SK-N-SH treated with all-trans-retinoic acid at 6 μM for 48 hours (cell line): ENCODE results near the gene ARRDC2.

Experiments used
- ATAC-seq: fragments of 200-7000 bp; cut with Tn5 transposase; 3 replicates; pipeline ENCODE4 v1.9.1; 2020; ENCODE audit warnings: mild to moderate bottlenecking, moderate library complexity
- ARNTL ChIP-seq: fragments of 450-650 bp; formaldehyde crosslinking; IDR thresholded peaks from 2 replicates; pipeline ENCODE4 v1.5.0; 2020; ENCODE audit warnings: low read depth, mild to moderate bottlenecking, moderate library complexity, borderline replicate concordance
- BACH2 ChIP-seq: fragments of 250-450 bp; sonication (Bioruptor Pico); IDR thresholded peaks from 2 replicates; pipeline ENCODE4 v1.9.0; 2021; ENCODE audit warnings: mild to moderate bottlenecking, borderline replicate concordance
- CSDC2 ChIP-seq: fragments of 250-450 bp; sonication (Bioruptor Pico); IDR thresholded peaks from 2 replicates; pipeline ENCODE4 v1.5.0; 2020; ENCODE audit warnings: mild to moderate bottlenecking, moderate library complexity
- ESRRG ChIP-seq: fragments of 250-450 bp; sonication (Bioruptor Pico); IDR thresholded peaks from 2 replicates; pipeline ENCODE4 v1.6.1; 2021; ENCODE audit warnings: mild to moderate bottlenecking
- GLIS3 ChIP-seq: fragments of 250-450 bp; sonication (Bioruptor Pico); IDR thresholded peaks from 2 replicates; pipeline ENCODE4 v1.5.0; 2020; ENCODE audit warnings: mild to moderate bottlenecking, moderate library complexity
- ISL1 ChIP-seq: fragments of 250-450 bp; sonication (Bioruptor Pico); IDR thresholded peaks from 2 replicates; pipeline ENCODE4 v2.1.2; 2022; ENCODE audit warnings: mild to moderate bottlenecking, moderate library complexity
- OSR1 ChIP-seq: fragments of 250-450 bp; sonication (Bioruptor Pico); IDR thresholded peaks from 2 replicates; pipeline ENCODE4 v1.8.0; 2022; ENCODE audit warnings: moderate library complexity, mild to moderate bottlenecking, inconsistent platforms
- PPARA ChIP-seq: fragments of 250-450 bp; sonication (Bioruptor Pico); IDR thresholded peaks from 2 replicates; pipeline ENCODE4 v1.5.0; 2020; ENCODE audit warnings: mild to moderate bottlenecking, borderline replicate concordance
- RARB ChIP-seq: fragments of 250-450 bp; sonication (Bioruptor Pico); IDR thresholded peaks from 2 replicates; pipeline ENCODE4 v1.8.0; 2021; ENCODE audit warnings: mild to moderate bottlenecking, moderate library complexity
- SNAI2 ChIP-seq: fragments of 250-450 bp; sonication (Bioruptor Pico); IDR thresholded peaks from 2 replicates; pipeline ENCODE4 v1.5.0; 2020; ENCODE audit warnings: mild to moderate bottlenecking, moderate library complexity
- TCF4 ChIP-seq: fragments of 250-450 bp; sonication (Bioruptor Pico); IDR thresholded peaks from 2 replicates; pipeline ENCODE4 v1.8.0; 2021; ENCODE audit warnings: mild to moderate bottlenecking, moderate library complexity, borderline replicate concordance
- TOX ChIP-seq: fragments of 250-450 bp; sonication (Bioruptor Pico); IDR thresholded peaks from 2 replicates; pipeline ENCODE4 v1.8.0; 2021; ENCODE audit warnings: mild to moderate bottlenecking, moderate library complexity, borderline replicate concordance
- ZC3H10 ChIP-seq: fragments of 250-450 bp; sonication (Bioruptor Pico); IDR thresholded peaks from 2 replicates; pipeline ENCODE4 v1.5.1; 2021; ENCODE audit warnings: mild to moderate bottlenecking, moderate library complexity
- ZFP3 ChIP-seq: fragments of 250-450 bp; sonication (Bioruptor Pico); IDR thresholded peaks from 2 replicates; pipeline ENCODE4 v1.5.0; 2020; ENCODE audit warnings: mild to moderate bottlenecking, moderate library complexity
- ZFP30 ChIP-seq: fragments of 450-650 bp; formaldehyde crosslinking; IDR thresholded peaks from 2 replicates; pipeline ENCODE4 v1.5.0; 2022; ENCODE audit warnings: mild to moderate bottlenecking, moderate library complexity
- ZNF565 ChIP-seq: fragments of 450-650 bp; formaldehyde crosslinking; conservative IDR thresholded peaks from 2 replicates; pipeline ENCODE4 v1.5.0; 2020; ENCODE audit warnings: low read depth, mild to moderate bottlenecking, moderate library complexity
- ZNF70 ChIP-seq: fragments of 450-650 bp; formaldehyde crosslinking; IDR thresholded peaks from 2 replicates; pipeline ENCODE4 v1.5.0; 2020; ENCODE audit warnings: mild to moderate bottlenecking, moderate library complexity
- ZNF8 ChIP-seq: fragments of 450-650 bp; formaldehyde crosslinking; IDR thresholded peaks from 2 replicates; pipeline ENCODE4 v1.5.0; 2020; ENCODE audit warnings: mild to moderate bottlenecking, moderate library complexity
- TF ChIP-seq, protein P1 (sequence below): fragments of 250-450 bp; sonication (Bioruptor Pico); IDR thresholded peaks from 2 replicates; pipeline ENCODE4 v1.8.0; 2020; ENCODE audit warnings: mild to moderate bottlenecking, moderate library complexity, borderline replicate concordance
- TF ChIP-seq, protein P2 (sequence below): fragments of 250-450 bp; sonication (Bioruptor Pico); IDR thresholded peaks from 2 replicates; pipeline ENCODE4 v1.5.1; 2021; ENCODE audit warnings: mild to moderate bottlenecking, moderate library complexity
- TF ChIP-seq, protein P3 (sequence below): fragments of 250-450 bp; sonication (Bioruptor Pico); IDR thresholded peaks from 2 replicates; pipeline ENCODE4 v1.5.0; 2020; ENCODE audit warnings: mild to moderate bottlenecking, moderate library complexity
- TF ChIP-seq, protein P4 (sequence below): fragments of 250-450 bp; sonication (Bioruptor Pico); IDR thresholded peaks from 2 replicates; pipeline ENCODE4 v1.5.1; 2020; ENCODE audit warnings: low read depth, mild to moderate bottlenecking, moderate library complexity

The ARRDC2 gene

DNA sequence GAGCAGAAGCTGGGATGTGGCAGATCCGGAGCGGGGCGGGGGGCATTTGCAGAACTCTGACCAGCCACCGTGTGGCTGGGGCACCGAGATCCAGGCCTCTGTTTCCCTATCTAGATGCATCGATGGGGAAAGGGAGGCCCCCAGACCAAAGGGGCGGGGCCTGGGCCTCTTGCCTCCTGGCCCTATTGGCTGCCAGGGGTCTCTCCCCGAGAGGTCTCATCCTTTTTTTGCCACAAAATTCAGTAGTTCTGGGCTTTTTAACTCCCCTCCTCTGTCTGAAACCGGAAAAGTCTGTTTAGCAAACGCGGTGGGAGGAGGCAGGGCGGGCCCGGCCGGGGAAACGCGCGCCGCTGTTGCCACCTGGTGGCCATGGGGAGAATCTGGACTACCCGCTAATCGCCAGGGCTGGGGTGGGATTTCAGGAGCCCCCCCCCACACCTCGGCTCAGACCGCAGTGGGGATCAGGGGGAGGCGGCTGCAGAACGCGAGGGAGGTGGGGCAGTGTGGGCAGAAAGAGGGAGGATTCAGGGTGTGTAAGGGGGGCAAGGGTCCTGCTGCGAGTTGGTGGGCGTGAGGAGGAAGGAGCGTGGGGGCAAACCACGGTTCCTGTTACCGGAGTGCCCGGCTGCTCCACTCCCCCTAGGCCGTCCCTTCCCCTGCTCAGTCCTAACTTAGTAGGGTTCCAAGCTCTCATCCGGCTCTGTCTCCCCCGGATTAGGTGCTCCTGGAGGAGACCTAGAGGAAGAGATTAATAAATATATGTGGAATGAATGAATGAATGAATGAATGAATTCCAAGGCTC lies 50.4 kb downstream of the ARRDC2 start:
- no peak for TF ChIP-seq ZNF565 (CRISPR knock-in tag)
- TF ChIP-seq, protein P1, sequence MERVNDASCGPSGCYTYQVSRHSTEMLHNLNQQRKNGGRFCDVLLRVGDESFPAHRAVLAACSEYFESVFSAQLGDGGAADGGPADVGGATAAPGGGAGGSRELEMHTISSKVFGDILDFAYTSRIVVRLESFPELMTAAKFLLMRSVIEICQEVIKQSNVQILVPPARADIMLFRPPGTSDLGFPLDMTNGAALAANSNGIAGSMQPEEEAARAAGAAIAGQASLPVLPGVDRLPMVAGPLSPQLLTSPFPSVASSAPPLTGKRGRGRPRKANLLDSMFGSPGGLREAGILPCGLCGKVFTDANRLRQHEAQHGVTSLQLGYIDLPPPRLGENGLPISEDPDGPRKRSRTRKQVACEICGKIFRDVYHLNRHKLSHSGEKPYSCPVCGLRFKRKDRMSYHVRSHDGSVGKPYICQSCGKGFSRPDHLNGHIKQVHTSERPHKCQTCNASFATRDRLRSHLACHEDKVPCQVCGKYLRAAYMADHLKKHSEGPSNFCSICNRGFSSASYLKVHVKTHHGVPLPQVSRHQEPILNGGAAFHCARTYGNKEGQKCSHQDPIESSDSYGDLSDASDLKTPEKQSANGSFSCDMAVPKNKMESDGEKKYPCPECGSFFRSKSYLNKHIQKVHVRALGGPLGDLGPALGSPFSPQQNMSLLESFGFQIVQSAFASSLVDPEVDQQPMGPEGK (CRISPR knock-in tag), result peak; percentile 95
- TF ChIP-seq, protein P2, sequence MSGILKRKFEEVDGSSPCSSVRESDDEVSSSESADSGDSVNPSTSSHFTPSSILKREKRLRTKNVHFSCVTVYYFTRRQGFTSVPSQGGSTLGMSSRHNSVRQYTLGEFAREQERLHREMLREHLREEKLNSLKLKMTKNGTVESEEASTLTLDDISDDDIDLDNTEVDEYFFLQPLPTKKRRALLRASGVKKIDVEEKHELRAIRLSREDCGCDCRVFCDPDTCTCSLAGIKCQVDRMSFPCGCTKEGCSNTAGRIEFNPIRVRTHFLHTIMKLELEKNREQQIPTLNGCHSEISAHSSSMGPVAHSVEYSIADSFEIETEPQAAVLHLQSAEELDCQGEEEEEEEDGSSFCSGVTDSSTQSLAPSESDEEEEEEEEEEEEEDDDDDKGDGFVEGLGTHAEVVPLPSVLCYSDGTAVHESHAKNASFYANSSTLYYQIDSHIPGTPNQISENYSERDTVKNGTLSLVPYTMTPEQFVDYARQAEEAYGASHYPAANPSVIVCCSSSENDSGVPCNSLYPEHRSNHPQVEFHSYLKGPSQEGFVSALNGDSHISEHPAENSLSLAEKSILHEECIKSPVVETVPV, result no peak

DNA sequence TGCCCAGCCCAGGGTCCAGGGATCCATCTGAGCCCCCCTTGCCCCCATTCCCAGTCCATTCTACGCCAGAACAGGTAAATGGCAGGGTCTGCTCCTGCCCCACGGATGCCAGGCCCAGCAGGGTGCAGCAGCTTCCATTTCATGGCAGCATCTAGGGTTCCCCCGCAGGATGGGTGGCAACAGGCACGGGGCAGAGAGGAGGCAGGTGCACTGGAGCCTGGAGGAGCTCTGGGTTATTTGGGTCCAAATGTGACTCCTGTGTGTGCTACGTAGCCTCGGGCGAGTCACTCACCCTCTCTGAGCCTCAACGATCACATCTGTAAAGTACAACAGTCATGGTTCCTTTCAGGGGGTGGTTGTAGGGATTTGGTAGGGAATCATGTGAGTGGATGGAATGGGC lies 51.3 kb downstream of the ARRDC2 start:
- no peak for ATAC-seq
- TF ChIP-seq BACH2 (CRISPR knock-in tag) (no peak), TCF4 (CRISPR knock-in tag) (no peak), CSDC2 (no peak), GLIS3 (CRISPR knock-in tag) (no peak), ZNF565 (CRISPR knock-in tag) (no peak), ZNF8 (no peak), TOX (CRISPR knock-in tag) (no peak), ZFP3 (CRISPR knock-in tag) (no peak), ESRRG (CRISPR knock-in tag) (no peak), ZFP30 (CRISPR knock-in tag) (no peak), ARNTL (CRISPR knock-in tag) (no peak), ZC3H10 (CRISPR knock-in tag) (no peak), ZNF70 (CRISPR knock-in tag) (no peak), SNAI2 (CRISPR knock-in tag) (no peak)
- TF ChIP-seq, protein P2, result no peak
- TF ChIP-seq, protein P3, sequence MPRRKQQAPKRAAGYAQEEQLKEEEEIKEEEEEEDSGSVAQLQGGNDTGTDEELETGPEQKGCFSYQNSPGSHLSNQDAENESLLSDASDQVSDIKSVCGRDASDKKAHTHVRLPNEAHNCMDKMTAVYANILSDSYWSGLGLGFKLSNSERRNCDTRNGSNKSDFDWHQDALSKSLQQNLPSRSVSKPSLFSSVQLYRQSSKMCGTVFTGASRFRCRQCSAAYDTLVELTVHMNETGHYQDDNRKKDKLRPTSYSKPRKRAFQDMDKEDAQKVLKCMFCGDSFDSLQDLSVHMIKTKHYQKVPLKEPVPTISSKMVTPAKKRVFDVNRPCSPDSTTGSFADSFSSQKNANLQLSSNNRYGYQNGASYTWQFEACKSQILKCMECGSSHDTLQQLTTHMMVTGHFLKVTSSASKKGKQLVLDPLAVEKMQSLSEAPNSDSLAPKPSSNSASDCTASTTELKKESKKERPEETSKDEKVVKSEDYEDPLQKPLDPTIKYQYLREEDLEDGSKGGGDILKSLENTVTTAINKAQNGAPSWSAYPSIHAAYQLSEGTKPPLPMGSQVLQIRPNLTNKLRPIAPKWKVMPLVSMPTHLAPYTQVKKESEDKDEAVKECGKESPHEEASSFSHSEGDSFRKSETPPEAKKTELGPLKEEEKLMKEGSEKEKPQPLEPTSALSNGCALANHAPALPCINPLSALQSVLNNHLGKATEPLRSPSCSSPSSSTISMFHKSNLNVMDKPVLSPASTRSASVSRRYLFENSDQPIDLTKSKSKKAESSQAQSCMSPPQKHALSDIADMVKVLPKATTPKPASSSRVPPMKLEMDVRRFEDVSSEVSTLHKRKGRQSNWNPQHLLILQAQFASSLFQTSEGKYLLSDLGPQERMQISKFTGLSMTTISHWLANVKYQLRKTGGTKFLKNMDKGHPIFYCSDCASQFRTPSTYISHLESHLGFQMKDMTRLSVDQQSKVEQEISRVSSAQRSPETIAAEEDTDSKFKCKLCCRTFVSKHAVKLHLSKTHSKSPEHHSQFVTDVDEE, result no peak

More for the DNA sequence above, 50.4 kb downstream of the ARRDC2 start:
- peak; percentile 91 for ATAC-seq

DNA sequence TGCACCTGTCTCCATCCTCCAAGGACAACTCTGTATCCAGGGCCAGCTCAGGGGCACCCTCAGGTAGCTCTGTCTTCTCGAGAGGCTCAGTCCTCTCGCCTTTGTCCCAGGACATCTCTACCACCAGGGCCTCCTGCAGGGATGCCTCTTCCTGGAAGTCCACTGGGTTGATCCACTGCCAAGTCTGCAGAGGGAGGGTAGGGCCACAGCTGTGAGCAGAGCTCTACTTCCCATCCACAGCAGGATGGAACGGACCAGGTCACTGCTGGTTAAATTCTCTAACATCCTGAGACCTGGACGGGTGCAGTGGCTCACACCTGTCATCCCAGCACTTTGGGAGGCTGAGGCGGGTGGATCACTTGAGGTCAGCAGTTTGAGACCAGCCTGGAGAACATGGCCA lies 51.9 kb downstream of the ARRDC2 start:
- no peak for ATAC-seq
- no peak for TF ChIP-seq ISL1
- TF ChIP-seq ZC3H10 (CRISPR knock-in tag), result no peak
- no peak for TF ChIP-seq PPARA (CRISPR knock-in tag)
- no peak for TF ChIP-seq GLIS3 (CRISPR knock-in tag)
- TF ChIP-seq TOX (CRISPR knock-in tag), result no peak
- no peak for TF ChIP-seq TCF4 (CRISPR knock-in tag)
- no peak for TF ChIP-seq CSDC2
- TF ChIP-seq OSR1 (CRISPR knock-in tag), result no peak
- TF ChIP-seq ZNF565 (CRISPR knock-in tag), result no peak
- TF ChIP-seq ARNTL (CRISPR knock-in tag), result no peak
- no peak for TF ChIP-seq ESRRG (CRISPR knock-in tag)
- TF ChIP-seq, protein P4, sequence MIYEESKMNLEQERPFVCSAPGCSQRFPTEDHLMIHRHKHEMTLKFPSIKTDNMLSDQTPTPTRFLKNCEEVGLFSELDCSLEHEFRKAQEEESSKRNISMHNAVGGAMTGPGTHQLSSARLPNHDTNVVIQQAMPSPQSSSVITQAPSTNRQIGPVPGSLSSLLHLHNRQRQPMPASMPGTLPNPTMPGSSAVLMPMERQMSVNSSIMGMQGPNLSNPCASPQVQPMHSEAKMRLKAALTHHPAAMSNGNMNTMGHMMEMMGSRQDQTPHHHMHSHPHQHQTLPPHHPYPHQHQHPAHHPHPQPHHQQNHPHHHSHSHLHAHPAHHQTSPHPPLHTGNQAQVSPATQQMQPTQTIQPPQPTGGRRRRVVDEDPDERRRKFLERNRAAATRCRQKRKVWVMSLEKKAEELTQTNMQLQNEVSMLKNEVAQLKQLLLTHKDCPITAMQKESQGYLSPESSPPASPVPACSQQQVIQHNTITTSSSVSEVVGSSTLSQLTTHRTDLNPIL (CRISPR knock-in tag), result no peak
- no peak for TF ChIP-seq BACH2 (CRISPR knock-in tag)
- TF ChIP-seq, protein P2, result no peak
- TF ChIP-seq RARB (CRISPR knock-in tag), result no peak
- TF ChIP-seq, protein P1 (CRISPR knock-in tag), result no peak
- no peak for TF ChIP-seq ZNF8
